GM21737 (cell line): ENCODE results near the gene CENPT.

Experiments used
- ATAC-seq: cut with Tn5 transposase; IDR thresholded peaks from one replicate; pipeline ENCODE4 v1.9.1; 2021; ENCODE audit warnings: mild to moderate bottlenecking, moderate library complexity; ENCODE audit not compliant: unreplicated experiment

CENPT gene

GRCh38 chr16:67847064-67847861 is at the start of gene CENPT:
CENPT (minus strand) TSS chr16:67847693; CDS start chr16:67833859, 13,834 bp downstream.
- peak; percentile 28 for ATAC-seq

GRCh38 chr16:67897231-67897630 is 49.7 kb upstream of the CENPT start:
- no peak for ATAC-seq

- peak; percentile 10 for ATAC-seq
Observed at GRCh38 chr16:67893743-67894399, 46.4 kb upstream of the CENPT start.

- peak; percentile 94 for ATAC-seq
Observed at GRCh38 chr16:67892899-67893742, 45.6 kb upstream of the CENPT start, which contains the start of gene PSKH1. PSKH1 (plus strand) TSS chr16:67893254; CDS start chr16:67908750, 15,496 bp downstream.

GRCh38 chr16:67892375-67892774 is 44.9 kb upstream of the CENPT start:
- no peak for ATAC-seq

- ATAC-seq = no peak
Observed at GRCh38 chr16:67888331-67888730, 40.8 kb upstream of the CENPT start.

- ATAC-seq = no peak
Observed at GRCh38 chr16:67886387-67886786, 38.9 kb upstream of the CENPT start.

GRCh38 chr16:67885976-67886375 is 38.5 kb upstream of the CENPT start:
- no peak for ATAC-seq

GRCh38 chr16:67885545-67885944 is 38.1 kb upstream of the CENPT start:
- ATAC-seq = no peak

- ATAC-seq = no peak
Observed at GRCh38 chr16:67884684-67885083, 37.2 kb upstream of the CENPT start, which contains the start of gene NRN1L. NRN1L (plus strand) TSS chr16:67884885; CDS start chr16:67884904, 19 bp downstream.

- no peak for ATAC-seq
Observed at GRCh38 chr16:67883872-67884261, 36.4 kb upstream of the CENPT start.

- ATAC-seq = no peak
Observed at GRCh38 chr16:67883146-67883871, 35.8 kb upstream of the CENPT start.

- ATAC-seq = no peak
Observed at GRCh38 chr16:67882374-67883145, 35.1 kb upstream of the CENPT start.

GRCh38 chr16:67881621-67882161 is 34.2 kb upstream of the CENPT start:
- no peak for ATAC-seq

GRCh38 chr16:67880584-67880983 is 33.1 kb upstream of the CENPT start:
- no peak for ATAC-seq

GRCh38 chr16:67879936-67880335 is 32.4 kb upstream of the CENPT start:
- ATAC-seq = no peak

GRCh38 chr16:67879462-67879861 is 32.0 kb upstream of the CENPT start:
- ATAC-seq = no peak

GRCh38 chr16:67878846-67879245 is 31.4 kb upstream of the CENPT start:
- no peak for ATAC-seq

GRCh38 chr16:67878232-67878631 is 30.7 kb upstream of the CENPT start:
- ATAC-seq = no peak
